Activated naive CD8-positive, alpha-beta T cell treated with anti-CD3 and anti-CD28 coated beads, Interleukin-2, amount 50 U/mL, for 24 hours (primary cell): ENCODE data around the gene PTPRN2.

ENCODE experiments used
- ATAC-seq: fragments of 150-1000 bp; cut with Tn5 transposase; one replicate; pipeline ENCODE4 v1.10.0; 2021
- DNase-seq: peaks from one replicate; pipeline ENCODE4 v3.0.0; 2021
- H3K27ac Mint-ChIP-seq: one replicate; pipeline ENCODE4 v1.8.0; 2021; ENCODE audit warnings: mild to moderate bottlenecking, mixed read lengths
- H3K27me3 Mint-ChIP-seq: one replicate; pipeline ENCODE4 v1.8.0; 2021; ENCODE audit warnings: mixed read lengths
- H3K36me3 Mint-ChIP-seq: one replicate; pipeline ENCODE4 v1.8.0; 2021; ENCODE audit warnings: low read depth, mixed read lengths
- H3K4me1 Mint-ChIP-seq: one replicate; pipeline ENCODE4 v1.8.0; 2021; ENCODE audit warnings: mixed read lengths
- H3K4me3 Mint-ChIP-seq: one replicate; pipeline ENCODE4 v1.8.0; 2021; ENCODE audit warnings: mild to moderate bottlenecking, moderate library complexity, mixed read lengths
- H3K9me3 Mint-ChIP-seq: one replicate; pipeline ENCODE4 v1.8.0; 2021; ENCODE audit warnings: mixed read lengths

Gene PTPRN2

DNA sequence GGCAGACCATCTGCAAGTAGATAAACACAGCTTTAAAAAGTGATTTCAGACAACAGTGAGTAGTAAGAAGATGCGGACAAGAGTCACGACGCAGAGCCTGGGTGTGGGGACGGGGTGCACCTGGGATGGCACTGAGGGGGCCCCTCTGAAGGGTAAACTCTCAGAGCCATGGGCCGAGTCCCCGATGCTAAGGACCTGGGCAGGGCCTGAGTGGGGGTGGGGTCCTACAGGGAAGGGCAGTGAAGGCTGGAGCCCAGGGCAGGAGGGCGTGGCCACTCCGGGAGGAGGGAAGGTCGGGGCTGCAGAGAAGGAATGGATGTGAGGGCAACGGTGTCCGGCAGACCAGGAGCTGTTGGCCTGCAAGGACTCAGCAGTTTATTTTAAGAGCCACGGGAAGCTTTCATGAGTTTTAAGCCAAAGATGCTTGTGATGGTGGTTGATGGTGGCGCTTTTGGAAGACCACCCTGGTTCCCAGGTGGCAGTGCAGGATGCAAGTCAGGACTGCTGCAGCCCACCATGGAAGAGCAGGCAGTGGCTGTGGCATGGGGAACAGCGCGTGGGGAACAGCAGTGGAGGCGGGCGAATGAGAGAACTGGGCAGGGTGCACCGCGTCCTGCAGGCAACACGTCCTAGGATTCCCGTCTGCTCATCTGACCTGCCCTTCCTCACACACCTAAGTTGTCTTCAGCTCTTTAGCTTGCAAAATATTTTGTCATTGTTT is 954.0 kb downstream of the PTPRN2 start:
- peaks cover 2% of the 10 kb centered on the region for H3K4me1 Mint-ChIP-seq
- ATAC-seq (no peak), DNase-seq (no peak)
- H3K4me3 Mint-ChIP-seq: no peak overlapping the region
- no peaks in the 10 kb centered on the region for H3K9me3 Mint-ChIP-seq
- no peaks in the 10 kb centered on the region for H3K36me3 Mint-ChIP-seq
- peaks cover 6% of the 10 kb centered on the region for H3K27me3 Mint-ChIP-seq
- H3K27ac Mint-ChIP-seq: no peak overlapping the region

DNA sequence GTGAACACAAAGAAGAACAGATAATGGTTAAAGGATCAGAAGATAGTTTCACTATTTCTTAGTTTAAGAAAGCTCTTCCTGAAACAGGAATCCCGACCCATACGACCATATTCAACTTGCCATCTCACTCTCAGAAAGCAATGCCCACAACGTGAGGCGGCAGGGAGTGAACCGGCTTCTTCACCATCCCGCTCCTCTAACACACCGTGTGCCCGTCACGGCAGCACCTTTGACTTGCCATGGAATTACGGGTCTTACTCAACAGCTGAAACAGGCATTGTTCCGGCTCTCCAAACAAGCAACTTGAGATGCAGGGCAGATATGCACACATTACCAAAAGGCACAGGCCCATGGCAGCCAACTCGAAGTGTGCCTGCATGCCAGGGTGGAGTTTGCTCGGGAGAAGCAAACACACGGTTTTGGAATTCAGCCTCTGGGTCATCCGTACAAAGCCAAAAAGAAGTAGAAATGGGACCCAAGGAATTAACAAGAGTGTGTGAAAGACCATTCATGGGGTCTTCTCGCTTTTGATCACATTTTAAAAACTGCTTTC is 957.2 kb downstream of the PTPRN2 start:
- DNase-seq (no peak), ATAC-seq (no peak)
- no peak overlapping the region for H3K4me3 Mint-ChIP-seq
- H3K36me3 Mint-ChIP-seq: no peaks in the 10 kb centered on the region
- no peaks in the 10 kb centered on the region for H3K9me3 Mint-ChIP-seq
- H3K4me1 Mint-ChIP-seq: peaks cover 32% of the 10 kb centered on the region
- peaks cover 11% of the 10 kb centered on the region for H3K27me3 Mint-ChIP-seq
- no peak overlapping the region for H3K27ac Mint-ChIP-seq

DNA sequence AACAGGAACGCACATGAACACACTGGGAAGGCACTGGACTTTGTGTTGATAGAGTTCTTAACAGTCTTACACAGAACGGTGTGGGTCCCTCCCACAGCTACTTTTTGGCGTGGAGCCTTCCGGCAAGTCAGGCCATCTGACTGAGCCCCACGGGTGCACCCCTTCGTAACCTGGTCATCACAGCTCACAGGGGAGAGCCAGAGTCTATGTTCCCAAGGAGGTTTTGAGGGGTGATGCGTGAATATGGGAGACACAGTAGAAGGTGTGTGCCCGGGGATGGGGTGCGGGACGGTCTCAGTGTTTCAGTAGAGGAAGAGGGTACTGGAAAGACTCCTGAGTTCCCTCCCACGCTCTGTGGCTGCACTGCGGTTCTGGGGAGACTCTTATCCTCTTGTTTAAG is 959.2 kb downstream of the PTPRN2 start:
- ATAC-seq (no peak), DNase-seq (no peak)
- no peak overlapping the region for H3K27ac Mint-ChIP-seq
- peaks cover 45% of the 10 kb centered on the region for H3K4me1 Mint-ChIP-seq
- H3K9me3 Mint-ChIP-seq: peaks cover 6% of the 10 kb centered on the region
- no peaks in the 10 kb centered on the region for H3K36me3 Mint-ChIP-seq
- no peak overlapping the region for H3K4me3 Mint-ChIP-seq
- H3K27me3 Mint-ChIP-seq: peaks cover 11% of the 10 kb centered on the region

DNA sequence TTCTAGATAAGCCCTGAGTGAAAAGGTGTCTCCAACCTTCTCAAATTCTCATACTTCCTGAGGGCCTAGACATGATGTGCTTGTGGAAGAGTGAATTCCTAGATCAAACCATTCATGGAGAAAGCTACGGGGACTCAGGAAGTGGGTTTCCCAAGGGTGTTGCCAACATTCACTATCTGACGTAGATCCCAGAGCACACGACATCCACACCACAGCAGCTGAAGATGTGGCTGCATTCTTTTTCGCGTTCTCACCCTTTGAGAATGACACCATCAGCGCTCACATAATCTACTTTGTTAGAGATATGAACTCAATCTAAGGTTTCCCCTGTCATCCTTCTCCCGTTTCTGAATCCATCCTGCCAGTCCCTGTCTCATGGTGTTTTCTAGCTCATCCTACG is 960.0 kb downstream of the PTPRN2 start:
- no peak for DNase-seq
- peaks cover 6% of the 10 kb centered on the region for H3K9me3 Mint-ChIP-seq
- no peak for ATAC-seq
- no peak overlapping the region for H3K27ac Mint-ChIP-seq
- no peaks in the 10 kb centered on the region for H3K36me3 Mint-ChIP-seq
- H3K4me1 Mint-ChIP-seq: peaks cover 47% of the 10 kb centered on the region
- no peak overlapping the region for H3K4me3 Mint-ChIP-seq
- H3K27me3 Mint-ChIP-seq: peaks cover 11% of the 10 kb centered on the region

DNA sequence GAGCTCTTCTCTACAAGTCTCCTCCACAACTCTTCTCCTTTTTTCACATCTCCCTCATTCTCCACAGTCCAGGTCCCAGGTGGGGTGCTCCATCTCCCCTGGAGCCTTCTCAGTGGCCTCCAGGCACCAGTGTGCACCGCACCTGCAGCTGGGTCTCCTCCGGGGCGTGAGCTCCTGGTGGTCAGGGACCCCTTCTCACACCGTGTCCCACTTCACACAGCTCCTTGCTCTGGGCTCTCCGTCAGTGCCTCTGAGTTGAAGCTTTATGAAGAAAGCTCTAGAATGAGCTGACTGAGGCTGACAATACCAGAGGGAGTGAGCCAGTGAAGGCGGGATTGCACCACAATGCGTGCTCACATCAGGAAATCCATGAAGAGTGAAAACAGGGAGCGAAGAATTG is 960.6 kb downstream of the PTPRN2 start:
- DNase-seq: no peak
- H3K36me3 Mint-ChIP-seq: no peaks in the 10 kb centered on the region
- no peak for ATAC-seq
- no peak overlapping the region for H3K27ac Mint-ChIP-seq
- peaks cover 11% of the 10 kb centered on the region for H3K27me3 Mint-ChIP-seq
- H3K4me3 Mint-ChIP-seq: no peak overlapping the region
- H3K9me3 Mint-ChIP-seq: peaks cover 6% of the 10 kb centered on the region
- H3K4me1 Mint-ChIP-seq: peaks cover 52% of the 10 kb centered on the region

DNA sequence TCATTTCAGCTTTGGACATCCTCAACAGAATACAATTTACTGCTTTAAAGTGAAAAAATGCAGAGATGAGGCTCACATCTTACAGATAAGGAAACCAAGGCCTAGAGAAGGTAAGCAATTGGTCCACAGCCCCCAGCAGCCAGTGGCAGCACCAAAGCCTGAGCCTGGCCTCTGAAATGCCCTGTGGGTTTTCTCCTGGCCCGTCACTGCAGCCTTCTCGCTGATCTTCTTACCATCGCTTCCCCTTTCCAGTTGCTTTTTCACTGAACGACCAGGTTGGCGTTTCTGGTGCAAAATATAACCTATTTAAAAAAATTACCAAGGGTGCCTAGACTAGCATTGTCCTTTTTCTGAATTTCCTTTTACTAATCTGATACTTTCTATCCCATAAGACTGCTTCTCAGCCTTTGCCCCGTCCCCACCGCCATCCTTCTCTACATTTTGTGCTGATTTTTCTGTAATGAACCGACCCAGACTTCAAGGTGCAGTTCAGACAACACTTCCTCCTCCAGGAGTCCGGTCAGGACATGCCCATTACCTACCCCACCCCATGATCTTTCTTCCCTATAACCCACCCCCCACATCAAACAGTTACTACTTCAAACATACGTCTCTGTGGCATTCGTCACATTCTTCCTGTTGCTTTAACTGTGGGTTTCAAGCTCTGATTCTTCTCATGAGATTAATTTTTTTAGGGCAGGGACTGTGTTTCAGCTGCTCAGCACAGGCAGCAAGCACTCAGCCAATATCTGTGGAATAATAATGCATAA is 961.5 kb downstream of the PTPRN2 start:
- DNase-seq: no peak
- no peak for ATAC-seq
- peak overlapping the region; percentile 54 for H3K4me3 Mint-ChIP-seq
- H3K27me3 Mint-ChIP-seq: peaks cover 11% of the 10 kb centered on the region
- peaks cover 57% of the 10 kb centered on the region for H3K4me1 Mint-ChIP-seq
- H3K9me3 Mint-ChIP-seq: peaks cover 6% of the 10 kb centered on the region
- no peak overlapping the region for H3K27ac Mint-ChIP-seq
- no peaks in the 10 kb centered on the region for H3K36me3 Mint-ChIP-seq

DNA sequence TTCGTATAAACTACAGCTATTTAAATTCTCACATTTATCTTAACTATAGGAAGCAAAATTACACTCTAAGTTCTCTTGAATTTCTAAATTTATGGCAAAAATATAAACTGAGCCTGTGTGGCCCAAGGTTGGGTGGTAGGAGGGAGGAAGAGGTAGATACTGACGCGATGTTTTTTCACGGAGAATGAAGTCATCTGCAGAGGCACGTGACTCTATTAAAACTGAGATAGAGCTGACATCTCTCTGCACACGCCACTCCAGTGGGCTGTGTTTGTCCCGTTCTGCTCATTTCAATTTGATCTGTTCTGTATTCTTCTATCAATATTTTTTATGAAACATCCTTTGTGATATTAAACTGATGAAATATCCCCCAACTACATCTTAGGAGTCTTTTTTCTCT is 964.1 kb downstream of the PTPRN2 start:
- no peak for DNase-seq
- ATAC-seq: no peak
- Mint-ChIP-seq H3K9me3 (peaks cover 6% of the 10 kb centered on the region), H3K4me1 (peaks cover 54% of the 10 kb centered on the region), H3K27ac (no peak overlapping the region), H3K27me3 (peaks cover 6% of the 10 kb centered on the region), H3K4me3 (no peak overlapping the region), H3K36me3 (no peaks in the 10 kb centered on the region)

DNA sequence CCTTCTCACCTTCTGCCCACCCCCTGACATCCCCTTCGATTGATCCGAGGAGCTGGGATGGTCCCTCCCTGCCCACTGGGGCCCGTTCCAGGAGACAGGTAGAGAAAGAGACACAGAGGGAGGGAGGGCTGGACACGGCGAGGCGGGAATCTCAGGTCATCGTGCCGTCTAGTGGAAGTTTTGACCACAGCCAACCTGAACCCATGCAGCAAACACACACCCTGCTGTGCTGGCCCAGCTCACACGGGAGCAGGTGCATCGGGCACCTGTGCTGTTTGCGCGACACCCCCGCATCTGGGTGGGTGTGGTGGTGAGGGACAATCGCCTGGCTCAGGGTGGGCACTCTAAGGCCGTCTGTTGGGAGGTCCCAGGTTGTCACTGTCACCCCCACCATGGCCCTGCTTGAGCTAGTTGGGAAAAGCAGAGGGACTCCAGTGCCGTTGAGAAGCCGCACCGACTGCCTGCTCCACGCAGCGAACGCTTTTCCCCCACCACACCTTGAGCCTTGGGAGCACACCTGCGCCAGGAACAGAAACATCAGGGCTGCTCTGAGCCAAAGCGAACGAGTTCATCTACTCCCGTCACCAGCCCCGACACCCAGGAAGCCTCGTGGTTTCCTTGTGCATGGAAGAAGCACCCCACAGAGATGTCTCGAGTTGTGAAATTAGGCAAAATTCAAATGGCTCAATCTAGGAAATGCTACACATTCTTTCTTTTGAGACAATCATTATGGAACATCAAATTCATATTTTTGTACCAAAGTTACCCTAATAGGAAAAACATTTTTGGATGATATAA is 965.0 kb downstream of the PTPRN2 start:
- Mint-ChIP-seq H3K4me3 (no peak overlapping the region), H3K27ac (no peak overlapping the region), H3K9me3 (peaks cover 6% of the 10 kb centered on the region), H3K36me3 (no peaks in the 10 kb centered on the region), H3K4me1 (peaks cover 46% of the 10 kb centered on the region), H3K27me3 (peaks cover 2% of the 10 kb centered on the region)
- no peak for ATAC-seq
- DNase-seq: no peak

DNA sequence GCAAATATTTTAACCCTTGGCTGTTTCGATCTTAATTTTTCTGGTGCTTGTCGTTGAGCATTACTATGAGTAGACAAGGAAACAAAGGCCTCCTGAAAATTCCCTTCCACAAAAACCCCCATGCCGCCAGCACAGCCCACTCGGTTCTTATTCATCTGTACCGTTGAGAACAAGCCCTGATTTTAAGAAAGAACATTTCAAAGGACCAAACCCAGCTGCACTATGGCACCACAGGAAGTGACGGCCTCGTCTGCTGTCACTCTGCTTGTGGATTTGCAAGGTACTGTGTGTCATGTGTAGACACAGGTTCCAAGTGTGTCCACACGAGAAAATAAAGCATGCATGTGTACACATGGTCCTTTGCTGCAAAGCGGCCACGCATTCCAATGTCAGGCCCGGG is 965.6 kb downstream of the PTPRN2 start:
- H3K9me3 Mint-ChIP-seq: peaks cover 6% of the 10 kb centered on the region
- no peak overlapping the region for H3K27ac Mint-ChIP-seq
- no peak for DNase-seq
- no peak overlapping the region for H3K4me3 Mint-ChIP-seq
- peak; percentile 18 for ATAC-seq
- H3K27me3 Mint-ChIP-seq: peaks cover 2% of the 10 kb centered on the region
- peaks cover 40% of the 10 kb centered on the region for H3K4me1 Mint-ChIP-seq
- no peaks in the 10 kb centered on the region for H3K36me3 Mint-ChIP-seq

DNA sequence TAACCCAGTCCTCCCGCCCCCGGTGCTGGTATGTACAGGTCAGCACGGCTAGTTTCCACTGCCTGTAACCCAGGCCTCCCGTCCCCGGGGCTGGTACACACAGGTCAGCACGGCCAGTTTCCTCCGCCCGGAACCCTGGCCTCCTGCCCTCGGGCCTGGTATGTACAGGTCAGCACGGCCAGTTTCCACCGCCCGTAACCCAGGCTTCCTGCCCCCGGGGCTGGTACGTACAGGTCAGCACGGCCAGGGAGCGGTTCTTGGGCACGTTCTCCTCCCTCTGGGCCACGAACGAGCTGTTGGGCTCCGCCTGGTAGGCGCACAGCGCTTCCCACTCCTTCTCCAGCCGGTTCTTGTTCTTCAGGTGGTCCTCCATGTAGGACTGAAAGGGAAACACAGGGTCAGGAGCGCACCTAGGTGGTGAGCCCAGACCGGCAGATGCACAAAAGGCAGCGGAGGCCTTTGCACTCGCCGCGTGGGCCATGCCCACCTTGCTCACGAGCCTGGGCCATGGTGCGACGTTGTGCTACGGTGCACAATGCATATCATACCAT is 966.4 kb downstream of the PTPRN2 start:
- Mint-ChIP-seq H3K4me1 (peaks cover 32% of the 10 kb centered on the region), H3K36me3 (no peaks in the 10 kb centered on the region), H3K27me3 (peaks cover 2% of the 10 kb centered on the region), H3K4me3 (no peak overlapping the region), H3K9me3 (peaks cover 6% of the 10 kb centered on the region), H3K27ac (no peak overlapping the region)
- DNase-seq (no peak), ATAC-seq (no peak)

DNA sequence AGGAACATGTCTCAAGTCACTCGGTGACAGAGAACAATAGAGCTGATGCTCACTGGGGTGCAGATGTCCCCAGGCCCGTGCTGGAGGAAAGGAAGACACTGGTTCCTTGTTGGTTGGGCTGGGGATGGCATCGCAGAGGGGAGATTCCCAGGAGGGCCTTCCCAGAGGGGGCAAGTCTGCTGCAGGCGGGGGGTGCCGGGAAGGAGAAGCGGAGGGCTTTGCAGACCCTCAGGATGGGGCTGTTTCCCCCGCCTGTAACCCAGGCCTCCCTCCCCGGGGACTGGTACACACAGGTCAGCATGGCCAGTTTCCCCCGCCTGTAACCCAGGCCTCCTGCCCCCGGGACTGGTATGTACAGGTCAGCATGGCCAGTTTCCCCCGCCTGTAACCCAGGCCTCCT is 967.0 kb downstream of the PTPRN2 start:
- H3K9me3 Mint-ChIP-seq: peaks cover 6% of the 10 kb centered on the region
- no peak overlapping the region for H3K27ac Mint-ChIP-seq
- peaks cover 2% of the 10 kb centered on the region for H3K27me3 Mint-ChIP-seq
- H3K4me1 Mint-ChIP-seq: peaks cover 26% of the 10 kb centered on the region
- ATAC-seq: no peak
- no peak overlapping the region for H3K4me3 Mint-ChIP-seq
- DNase-seq: no peak
- no peaks in the 10 kb centered on the region for H3K36me3 Mint-ChIP-seq

DNA sequence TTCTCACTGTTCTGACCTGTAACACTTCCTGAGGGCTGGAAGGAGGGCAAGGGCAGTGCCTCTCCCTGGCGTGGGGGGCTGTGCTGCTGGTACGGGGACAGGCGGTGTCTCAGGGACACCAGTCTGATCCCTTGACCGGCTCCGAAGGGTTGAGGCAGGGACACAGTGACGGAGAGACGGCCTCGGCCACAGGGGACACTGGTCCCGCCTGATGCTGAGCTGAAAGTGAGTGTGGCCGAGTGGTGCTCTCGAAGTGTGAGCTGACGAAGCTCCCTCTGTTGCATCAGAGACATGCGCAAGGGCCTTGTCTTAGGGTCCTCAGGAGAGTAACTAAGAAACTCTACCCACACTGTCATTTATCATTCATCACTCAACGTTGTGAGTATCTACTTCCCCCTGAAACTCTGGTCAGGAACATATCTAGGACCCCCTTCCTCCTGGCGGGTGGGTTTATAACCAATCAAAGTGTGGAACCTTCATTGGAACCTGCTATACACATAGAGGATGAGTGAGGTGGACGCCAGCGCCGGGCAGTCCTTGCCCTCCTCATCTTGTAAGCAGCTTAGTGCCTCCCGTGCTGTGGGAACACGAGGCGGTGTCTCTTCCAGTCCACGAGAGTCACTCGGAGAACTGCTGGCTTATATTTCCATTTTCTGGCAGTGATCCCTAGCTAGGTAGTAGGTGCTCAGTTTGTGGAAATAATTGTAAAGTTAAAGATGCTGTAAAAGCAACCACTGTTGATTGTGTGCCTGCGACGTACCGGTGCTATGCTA is 967.7 kb downstream of the PTPRN2 start:
- no peak overlapping the region for H3K27ac Mint-ChIP-seq
- no peaks in the 10 kb centered on the region for H3K36me3 Mint-ChIP-seq
- peaks cover 2% of the 10 kb centered on the region for H3K9me3 Mint-ChIP-seq
- H3K4me3 Mint-ChIP-seq: no peak overlapping the region
- ATAC-seq (no peak), DNase-seq (no peak)
- H3K4me1 Mint-ChIP-seq: peaks cover 20% of the 10 kb centered on the region
- H3K27me3 Mint-ChIP-seq: peaks cover 2% of the 10 kb centered on the region

DNA sequence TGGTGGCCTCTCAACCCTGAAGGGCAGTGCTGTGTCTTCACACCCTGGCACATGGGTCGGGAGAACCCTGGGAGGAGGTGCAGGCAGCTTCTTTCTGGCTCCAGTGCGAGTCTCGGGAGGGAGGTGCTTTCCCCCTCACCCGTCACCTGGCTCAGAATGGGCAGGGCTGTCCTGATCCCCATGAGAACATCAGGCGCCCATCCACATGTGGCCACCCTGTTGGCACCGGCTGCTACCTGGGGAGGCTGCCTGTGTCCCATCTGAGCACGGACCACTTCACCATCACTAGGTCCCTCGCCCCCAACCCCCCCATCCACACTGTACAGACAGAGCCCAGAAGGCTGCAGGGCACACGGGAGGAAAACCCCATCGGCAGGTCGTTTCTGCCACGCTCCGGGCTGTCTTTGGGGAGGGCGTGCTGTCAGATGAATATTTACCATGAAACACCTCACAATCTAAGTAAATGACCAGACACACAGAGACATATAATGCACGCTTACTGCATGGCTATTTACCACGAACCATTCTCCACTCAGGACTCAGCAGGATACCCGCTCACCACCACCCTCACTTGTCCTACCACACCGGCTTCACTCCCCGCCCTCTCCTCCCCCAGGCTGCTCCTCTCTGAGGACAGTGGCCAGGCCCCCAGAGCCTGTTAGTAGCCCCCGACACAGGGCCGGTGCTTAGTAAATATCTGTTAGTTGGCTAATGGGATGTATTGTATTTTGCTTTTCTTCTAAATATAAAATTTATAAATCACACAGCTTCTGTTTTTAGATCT is 968.6 kb downstream of the PTPRN2 start:
- ATAC-seq: no peak
- H3K27me3 Mint-ChIP-seq: no peaks in the 10 kb centered on the region

More for the DNA sequence above, 968.6 kb downstream of the PTPRN2 start:
- no peak overlapping the region for H3K4me3 Mint-ChIP-seq
- no peaks in the 10 kb centered on the region for H3K9me3 Mint-ChIP-seq
- H3K36me3 Mint-ChIP-seq: no peaks in the 10 kb centered on the region
- peaks cover 17% of the 10 kb centered on the region for H3K4me1 Mint-ChIP-seq
- no peak for DNase-seq
- no peak overlapping the region for H3K27ac Mint-ChIP-seq
